Measurements from ENCODE around the gene NKX3-2. TPM values are rescaled to one million over a fixed set of nuclear protein-coding genes. Genes with fewer than 3 reads are reported as not detected.

Gene NKX3-2
- total and polyA plus RNA-seq, 9 of the 15 experiments (the other 6 are each of a cell fraction or from before 2014, with no cell fraction given), result 0.03 to 0.81 (median 0.27) TPM; not detected in 1

- TF ChIP-seq ZFX (CRISPR knock-in tag; IDR thresholded peaks at IDR 0.05) (no peak), RBBP5 (IDR thresholded peaks at IDR 0.05; ENCODE audit: borderline replicate concordance, insufficient read depth, low read length, poor library complexity, severe bottlenecking) (no peak), SMARCA4 (IDR thresholded peaks at IDR 0.05) (no peak), MTF1 (CRISPR knock-in tag; IDR thresholded peaks at IDR 0.05; ENCODE audit: borderline replicate concordance) (no peak), CBX5 (IDR thresholded peaks at IDR 0.05; ENCODE audit: borderline replicate concordance, low read depth) (no peak), PHB2 (IDR thresholded peaks at IDR 0.05; ENCODE audit: low read depth) (no peak), E2F4 (CRISPR knock-in tag; IDR thresholded peaks at IDR 0.05; ENCODE audit: low read depth) (no peak), RAD21 (CRISPR knock-in tag; conservative IDR thresholded peaks at IDR 0.05 in 1 of 2, IDR thresholded peaks at IDR 0.05 in 1 of 2) (no peak), CXXC5 (CRISPR knock-in tag; IDR thresholded peaks at IDR 0.05) (no peak), ZBTB5 (IDR thresholded peaks at IDR 0.05) (no peak), NCOA1 (IDR thresholded peaks at IDR 0.05; ENCODE audit: low read depth) (no peak), ARID2 (IDR thresholded peaks at IDR 0.05) (no peak), SRF (CRISPR knock-in tag; IDR thresholded peaks at IDR 0.05) (no peak), ZNF140 (CRISPR knock-in tag; IDR thresholded peaks at IDR 0.05) (no peak), SMARCC2 (IDR thresholded peaks at IDR 0.05; ENCODE audit: low read depth) (no peak), ELF4 (CRISPR knock-in tag; IDR thresholded peaks at IDR 0.05) (no peak), MAFG (tag; conservative IDR thresholded peaks at IDR 0.05) (no peak), ELF1 (tag; IDR thresholded peaks at IDR 0.05) (no peak)
- TF ChIP-seq, protein P1, sequence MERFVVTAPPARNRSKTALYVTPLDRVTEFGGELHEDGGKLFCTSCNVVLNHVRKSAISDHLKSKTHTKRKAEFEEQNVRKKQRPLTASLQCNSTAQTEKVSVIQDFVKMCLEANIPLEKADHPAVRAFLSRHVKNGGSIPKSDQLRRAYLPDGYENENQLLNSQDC (CRISPR knock-in tag; IDR thresholded peaks at IDR 0.05), result no peak
Measured at GRCh38 chr4:13496605-13497004, 47.7 kb downstream of the NKX3-2 start (continued).
